Endothelial cell of umbilical vein (primary cell): ENCODE results near the gene APBA2.

Source experiments
- EZH2 ChIP-seq: IDR thresholded peaks from 2 replicates; pipeline ENCODE4 v1.6.1; 2012; ENCODE audit warnings: borderline replicate concordance, low read depth, mild to moderate bottlenecking, moderate library complexity, low read length, inconsistent platforms; ENCODE audit not compliant: severe bottlenecking
- TF ChIP-seq, protein P1 (sequence below), 2 donors: IDR thresholded peaks; 1 replicate in 1 of 2; 2 replicates in 1 of 2; pipeline ENCODE4 v1.5.1; 2011; ENCODE audit warnings: low read length in 2 of 2, mild to moderate bottlenecking in 2 of 2, moderate library complexity in 2 of 2, control low read depth in 1 of 2, inconsistent platforms in 1 of 2, low read depth in 1 of 2; ENCODE audit not compliant: insufficient read depth in 1 of 2; ENCODE audit errors: extremely low read depth in 1 of 2

DNA sequence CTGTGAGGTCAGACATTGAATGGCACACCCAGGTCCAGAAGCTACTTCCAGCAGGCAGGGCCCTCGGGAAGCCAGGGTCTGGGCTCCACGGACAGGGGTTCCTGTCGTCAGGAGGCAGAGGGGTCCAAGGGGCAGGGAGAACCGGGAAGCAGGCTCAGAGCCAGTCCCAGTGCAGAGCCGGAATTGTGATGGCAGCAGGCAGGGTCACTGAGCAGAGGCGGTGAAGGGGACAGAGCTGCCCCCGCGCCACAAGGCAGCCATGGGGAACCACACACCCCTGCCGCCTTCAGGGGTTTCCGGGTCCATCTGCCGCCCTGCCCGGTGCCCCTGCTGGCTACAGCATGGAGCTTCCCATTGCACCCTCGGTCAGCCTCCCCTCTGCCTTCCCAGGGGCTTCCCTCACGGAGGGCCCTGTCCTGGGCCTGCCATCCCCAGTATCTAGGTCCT, 247.0 kb downstream of the APBA2 start:
- TF ChIP-seq, protein P1, sequence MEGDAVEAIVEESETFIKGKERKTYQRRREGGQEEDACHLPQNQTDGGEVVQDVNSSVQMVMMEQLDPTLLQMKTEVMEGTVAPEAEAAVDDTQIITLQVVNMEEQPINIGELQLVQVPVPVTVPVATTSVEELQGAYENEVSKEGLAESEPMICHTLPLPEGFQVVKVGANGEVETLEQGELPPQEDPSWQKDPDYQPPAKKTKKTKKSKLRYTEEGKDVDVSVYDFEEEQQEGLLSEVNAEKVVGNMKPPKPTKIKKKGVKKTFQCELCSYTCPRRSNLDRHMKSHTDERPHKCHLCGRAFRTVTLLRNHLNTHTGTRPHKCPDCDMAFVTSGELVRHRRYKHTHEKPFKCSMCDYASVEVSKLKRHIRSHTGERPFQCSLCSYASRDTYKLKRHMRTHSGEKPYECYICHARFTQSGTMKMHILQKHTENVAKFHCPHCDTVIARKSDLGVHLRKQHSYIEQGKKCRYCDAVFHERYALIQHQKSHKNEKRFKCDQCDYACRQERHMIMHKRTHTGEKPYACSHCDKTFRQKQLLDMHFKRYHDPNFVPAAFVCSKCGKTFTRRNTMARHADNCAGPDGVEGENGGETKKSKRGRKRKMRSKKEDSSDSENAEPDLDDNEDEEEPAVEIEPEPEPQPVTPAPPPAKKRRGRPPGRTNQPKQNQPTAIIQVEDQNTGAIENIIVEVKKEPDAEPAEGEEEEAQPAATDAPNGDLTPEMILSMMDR (IDR thresholded peaks at IDR 0.05; ENCODE audit: extremely low read depth in 1 of 2, insufficient read depth in 1 of 2, low read depth in 1 of 2, low read length in 2 of 2) = no peak
- no peak for TF ChIP-seq EZH2
